OCI-LY1 (cell line): ENCODE results near the gene ARHGEF33.

Experiments used
- CTCF ChIP-seq: fragments of 200-600 bp; sonication (generic), shearing (Covaris generic); IDR thresholded peaks from 2 replicates; pipeline ENCODE4 v1.5.1; 2017; ENCODE audit warnings: mild to moderate bottlenecking, antibody characterized with exemption, low read length, moderate library complexity, mixed read lengths
- EZH2 ChIP-seq: fragments of 200-600 bp; sonication (generic), shearing (Covaris generic); IDR thresholded peaks from 2 replicates; pipeline ENCODE4 v1.8.0; 2017; ENCODE audit warnings: borderline replicate concordance, mixed run types, mild to moderate bottlenecking, antibody characterized with exemption, low read length, moderate library complexity, mixed read lengths

- TF ChIP-seq CTCF (no peak), EZH2 (no peak)
Measured at GRCh38 chr2:38925982-38926381, 36.3 kb downstream of the ARHGEF33 start.
